ENCODE results near the gene MAGI2.
"Not testable (repeated sequence)": the region's sequence is repeated elsewhere in the genome, so short reads cannot be mapped to it uniquely, and the experiment has no call there.

Gene MAGI2

GRCh38 chr7:78355834-78356233 lies 1097.6 kb downstream of the MAGI2 start:
- no peak for DNase-seq (ENCODE audit: low read depth)

DNA sequence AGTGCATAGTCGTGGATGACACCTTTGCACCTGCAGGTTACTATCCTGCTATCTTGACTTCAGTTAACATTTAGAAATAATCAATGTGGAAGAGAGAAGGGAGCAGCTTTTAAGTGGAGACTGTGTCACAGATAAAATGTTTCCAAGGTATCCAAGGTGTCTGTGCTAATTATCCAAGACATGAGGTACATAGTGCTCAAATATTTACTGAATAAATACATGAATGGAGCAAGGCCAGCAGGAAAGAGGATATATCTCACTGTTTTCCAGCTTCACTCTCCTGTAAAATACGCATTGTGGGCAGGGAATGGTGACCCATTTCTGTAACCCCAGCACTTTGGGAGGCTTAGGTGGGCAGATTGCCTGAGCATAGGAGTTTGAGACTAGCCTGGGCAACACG lies 1102.5 kb downstream of the MAGI2 start:
- no peak for DNase-seq (ENCODE audit: low read depth)

DNA sequence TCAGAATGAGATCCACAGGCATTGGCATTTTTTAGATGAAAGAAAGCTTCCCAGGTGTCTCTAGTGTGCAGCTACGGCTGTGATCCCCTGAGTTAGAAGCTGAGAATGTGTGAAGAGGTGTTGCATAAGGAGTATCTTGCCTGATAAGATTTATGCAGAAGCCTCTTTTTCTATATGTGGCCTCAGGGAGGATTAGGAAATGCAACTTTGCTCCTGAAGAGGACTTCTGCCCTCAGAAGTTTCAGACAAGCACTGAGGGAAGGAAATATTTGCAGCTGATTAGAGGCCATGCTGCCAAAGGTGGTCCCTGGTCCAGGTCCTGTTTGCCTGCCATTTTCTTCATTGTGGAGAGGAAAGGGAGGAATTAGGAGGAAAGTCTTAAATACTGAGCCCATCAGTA lies 1103.1 kb downstream of the MAGI2 start:
- no peak for DNase-seq (ENCODE audit: low read depth)

- no peak for DNase-seq (ENCODE audit: low read depth)
Observed at GRCh38 chr7:78346827-78347226, 1106.6 kb downstream of the MAGI2 start.

GRCh38 chr7:78345979-78346378 lies 1107.5 kb downstream of the MAGI2 start:
- no peak for DNase-seq (ENCODE audit: low read depth)

DNA sequence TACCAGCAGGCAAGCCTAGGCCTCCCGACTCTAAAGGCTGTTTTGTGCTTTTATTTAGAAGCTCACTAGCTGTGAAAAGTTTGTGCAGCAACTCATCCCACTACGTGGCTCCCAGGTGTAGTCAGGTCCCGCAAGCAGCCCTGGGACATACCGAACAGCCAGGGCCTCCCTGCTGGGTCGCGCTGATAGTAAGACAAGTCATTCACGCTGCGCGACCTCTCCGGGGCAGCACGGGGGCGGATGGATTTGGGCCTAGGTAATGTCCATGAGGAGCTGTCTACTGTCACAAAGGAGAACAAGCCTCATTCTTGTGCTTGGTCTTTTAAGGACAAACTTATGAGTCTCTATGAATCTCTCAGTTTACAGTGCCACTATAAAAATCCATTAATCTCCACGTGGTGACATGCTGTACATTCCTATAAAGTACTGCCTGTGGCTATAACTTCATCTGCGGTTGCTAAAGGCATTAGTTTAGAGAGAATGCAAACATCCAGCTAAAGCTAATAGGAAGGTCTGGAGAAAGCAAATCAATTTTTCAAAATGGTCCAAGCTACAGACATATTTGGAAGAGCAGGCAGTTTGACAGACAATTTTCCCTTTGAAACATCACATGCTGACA lies 1108.1 kb downstream of the MAGI2 start:
- no peak for DNase-seq (ENCODE audit: low read depth)

DNA sequence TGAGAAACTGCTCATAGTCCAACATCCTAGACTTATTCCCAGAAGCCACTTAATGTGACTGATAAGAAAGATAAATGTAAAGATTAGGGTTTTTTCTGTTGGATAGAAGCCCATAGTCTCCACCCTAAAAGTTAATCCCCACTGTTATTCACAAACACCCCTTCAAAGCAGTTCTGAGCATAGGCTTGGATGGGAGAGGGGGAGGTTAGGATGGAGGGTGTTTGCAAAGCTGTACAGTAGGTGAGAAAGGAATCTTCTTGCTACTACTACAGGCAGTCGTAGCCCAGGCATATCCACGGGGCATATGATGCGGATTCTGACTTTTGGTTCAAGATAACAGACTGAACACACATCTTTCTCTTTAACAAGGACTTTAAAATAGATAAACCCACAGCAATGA lies 1119.0 kb downstream of the MAGI2 start:
- DNase-seq (ENCODE audit: low read depth) = no peak

GRCh38 chr7:78333530-78334425 lies 1119.7 kb downstream of the MAGI2 start:
- no peak for DNase-seq (ENCODE audit: low read depth)

GRCh38 chr7:78329001-78329655 lies 1124.3 kb downstream of the MAGI2 start:
- no peak for DNase-seq (ENCODE audit: low read depth)

DNA sequence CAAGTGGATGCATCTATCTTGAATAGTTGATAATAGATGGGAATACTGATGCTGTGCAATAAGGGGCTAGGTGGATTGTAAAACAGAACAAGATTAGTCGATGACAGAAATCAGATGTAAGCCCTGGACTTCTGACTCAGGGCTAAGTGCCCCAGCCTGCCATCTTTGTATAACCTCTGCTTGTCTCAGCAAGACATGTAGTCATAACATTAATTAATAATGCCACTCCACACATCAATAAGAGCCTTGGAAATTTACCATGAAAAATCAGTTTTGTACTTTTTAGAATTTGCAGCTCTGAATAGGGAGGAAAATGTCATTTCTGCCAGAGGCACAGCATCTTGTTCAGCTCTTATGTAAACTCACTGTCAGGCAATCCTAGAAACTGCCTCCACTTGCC lies 1125.7 kb downstream of the MAGI2 start:
- DNase-seq (ENCODE audit: low read depth) = no peak

GRCh38 chr7:78326876-78327275 lies 1126.6 kb downstream of the MAGI2 start:
- DNase-seq (ENCODE audit: low read depth) = no peak

DNA sequence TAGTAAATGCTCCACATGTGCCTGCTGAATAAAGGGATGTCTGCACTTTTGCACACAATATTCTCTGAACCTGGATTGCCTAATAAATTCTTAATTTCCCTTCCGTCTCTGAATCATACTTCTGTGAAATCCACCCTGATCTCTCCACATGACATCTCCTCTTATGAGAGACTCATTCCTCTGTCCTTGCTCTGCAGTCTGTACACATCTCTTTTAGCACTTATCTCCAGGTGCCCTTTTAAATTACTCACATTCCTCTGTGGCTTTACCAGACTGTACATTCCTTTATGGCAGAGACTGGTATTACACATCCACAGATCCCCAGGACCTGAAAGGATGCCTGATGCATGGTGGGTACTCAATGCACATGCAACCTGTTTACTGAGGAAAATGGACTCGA lies 1127.3 kb downstream of the MAGI2 start:
- DNase-seq (ENCODE audit: low read depth) = no peak

DNA sequence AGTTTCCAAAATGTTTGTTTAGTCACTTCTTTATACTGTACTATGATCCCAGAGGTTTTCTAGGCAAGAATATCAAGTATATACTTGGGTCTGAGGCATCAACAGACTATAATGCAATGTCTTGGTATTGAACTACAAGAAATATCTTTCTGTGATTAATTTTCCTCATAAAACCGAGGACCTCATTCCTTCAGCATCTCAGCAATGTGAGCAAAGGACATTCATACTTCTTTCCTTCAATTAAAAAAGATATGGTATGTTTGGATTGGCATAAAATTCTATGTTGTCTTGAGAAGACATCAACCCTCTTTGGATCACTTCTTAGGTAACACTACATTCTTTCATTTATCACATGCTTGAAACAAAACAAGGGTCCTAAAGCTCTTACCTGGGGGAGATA lies 1130.3 kb downstream of the MAGI2 start:
- DNase-seq (ENCODE audit: low read depth) = no peak

GRCh38 chr7:78322231-78322630 lies 1131.2 kb downstream of the MAGI2 start:
- DNase-seq (ENCODE audit: low read depth) = not testable (repeated sequence)

- no peak for DNase-seq (ENCODE audit: low read depth)
Observed at GRCh38 chr7:78317371-78317770, 1136.1 kb downstream of the MAGI2 start.

DNA sequence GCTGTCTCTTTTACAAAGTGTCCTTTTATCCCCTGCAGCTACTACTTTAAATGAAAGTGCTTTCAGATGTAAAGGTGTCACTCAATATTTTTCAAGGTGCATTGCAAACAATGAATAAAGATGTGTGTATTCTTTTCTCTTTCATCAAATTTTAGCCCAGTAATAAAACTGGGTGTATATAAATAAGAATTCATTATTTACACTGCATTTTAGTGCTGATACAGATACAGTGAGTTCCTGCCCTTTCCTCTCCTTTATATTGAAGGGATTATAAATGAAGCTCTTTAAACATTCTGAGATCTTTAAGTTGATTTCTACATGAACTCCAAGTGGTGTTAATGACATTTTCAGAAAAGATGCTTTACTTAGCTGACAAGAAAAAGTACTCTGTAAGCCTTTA lies 1137.4 kb downstream of the MAGI2 start:
- DNase-seq (ENCODE audit: low read depth) = no peak

DNA sequence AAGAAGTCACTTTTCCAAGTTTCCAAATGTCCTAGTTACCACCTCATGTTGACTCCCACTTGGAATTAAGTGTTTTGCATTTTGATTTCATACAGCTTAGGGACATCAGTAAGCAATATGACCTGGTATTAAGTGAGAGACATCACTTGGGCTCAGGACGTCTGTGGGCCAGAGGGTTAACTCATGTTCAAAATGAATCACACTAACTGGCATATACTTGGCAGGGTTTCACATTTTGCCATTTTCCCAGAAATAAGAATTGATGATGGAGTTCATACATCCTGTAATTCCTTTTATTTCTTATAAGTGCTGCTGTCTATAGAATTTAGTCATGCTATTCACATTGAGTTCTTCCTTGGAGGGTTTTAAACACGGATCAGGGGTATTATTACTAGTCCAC lies 1138.3 kb downstream of the MAGI2 start:
- no peak for DNase-seq (ENCODE audit: low read depth)

DNA sequence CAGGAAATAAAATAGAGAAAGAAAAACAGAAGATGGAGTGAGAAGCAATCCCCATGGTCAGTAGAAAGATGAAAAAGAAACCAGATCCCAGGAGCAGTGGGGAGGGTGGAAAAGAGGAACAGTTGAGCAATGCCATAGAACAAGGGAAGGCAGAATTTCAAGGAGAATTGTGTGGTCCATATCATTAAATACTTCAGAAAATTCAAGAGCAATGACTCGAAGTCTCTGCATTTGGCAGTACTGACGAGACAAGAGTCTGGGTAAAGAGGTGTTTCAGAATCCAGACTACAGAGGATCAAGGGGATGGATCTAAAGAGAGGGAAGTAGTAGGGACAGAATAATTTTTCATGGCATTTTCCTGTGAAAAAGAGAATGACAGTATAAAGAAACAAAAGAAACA lies 1142.3 kb downstream of the MAGI2 start:
- no peak for DNase-seq (ENCODE audit: low read depth)

DNA sequence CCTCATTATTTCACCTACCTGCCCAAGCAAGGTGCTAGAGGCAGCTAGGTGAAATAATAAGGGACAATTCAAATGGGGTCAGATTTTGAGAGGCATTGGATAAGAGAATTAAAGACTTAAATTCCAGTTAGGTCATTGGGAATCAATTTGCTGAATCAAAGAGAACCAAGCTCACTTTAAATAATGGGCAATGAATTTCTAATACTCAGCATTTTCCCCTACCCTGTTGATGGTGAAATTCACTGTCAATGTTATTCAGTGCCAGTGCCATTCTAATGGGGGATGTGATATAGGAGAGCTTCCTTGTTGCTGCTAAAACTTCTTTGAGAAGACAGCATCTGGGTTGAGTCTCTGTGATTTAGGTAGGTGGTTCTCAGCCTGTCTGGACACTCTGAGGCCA lies 1145.6 kb downstream of the MAGI2 start:
- DNase-seq (ENCODE audit: low read depth) = no peak

GRCh38 chr7:78306634-78307033 lies 1146.8 kb downstream of the MAGI2 start:
- DNase-seq (ENCODE audit: low read depth) = no peak

DNA sequence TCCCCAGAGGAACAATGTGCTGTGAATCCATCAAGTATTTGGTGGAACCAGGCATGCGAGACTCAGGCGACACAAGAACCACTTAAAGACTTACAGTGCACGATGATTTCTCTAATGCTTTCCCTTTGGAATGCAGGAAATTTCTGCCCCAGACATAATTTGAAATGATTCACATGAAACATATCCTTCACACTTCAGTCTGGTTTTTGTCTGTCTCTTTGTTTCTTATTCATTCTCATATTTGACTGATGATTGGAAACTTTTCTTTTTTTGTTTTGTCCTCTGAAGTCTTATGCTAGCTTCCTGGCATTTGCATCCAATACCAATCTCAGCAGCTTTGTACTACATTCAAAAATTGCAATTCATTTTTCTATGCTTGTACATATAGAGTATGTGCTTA lies 1152.1 kb downstream of the MAGI2 start:
- no peak for DNase-seq (ENCODE audit: low read depth)

- DNase-seq (ENCODE audit: low read depth) = no peak
Observed at GRCh38 chr7:78299088-78299487, 1154.4 kb downstream of the MAGI2 start.
